HepG2 (cell line): Measurements from ENCODE around the gene SFTA2. TPM values are rescaled to one million over a fixed set of nuclear protein-coding genes. Genes with fewer than 3 reads are reported as not detected.
A peak's percentile ranks its signal among the peaks of the same experiment; 100 is the strongest.

Experiments used
- ATAC-seq: fragments of 200-7000 bp; cut with Tn5 transposase; 3 replicates; pipeline ENCODE4 v1.9.1; 2020; ENCODE audit warnings: mild to moderate bottlenecking, moderate library complexity
- BruUV-seq: library from RNA; stranded (reverse); fragments of 400-500 nt; replicated peaks from 2 replicates; lab custom pipeline; 2021; lab: Mats Ljungman, UMichigan
- CTCF ChIA-PET: fragments of 300-600 bp; formaldehyde crosslinking; extraction: SDS; loops from one replicate; lab custom pipeline; 2021; ENCODE audit warnings: low total read pairs, inconsistent platforms, low intra/inter-chr PET ratio; lab: Yijun Ruan, JAX
- POLR2A ChIA-PET: fragments of 350-600 bp; sonication (Branson Sonifier 250); formaldehyde crosslinking; loops from one replicate; lab custom pipeline; 2020; ENCODE audit warnings: antibody characterized with exemption, inconsistent platforms; lab: Yijun Ruan, JAX
- DNase-seq: peaks from one replicate; pipeline ENCODE4 v3.0.0-alpha.2; 2015; ENCODE audit warnings: low spot score
- FAIRE-seq: peaks from 3 replicates; lab custom pipeline; 2011; peaks lifted over from hg19 to GRCh38; lab: Jason Lieb, UNC
- H2AFZ ChIP-seq: one replicate; pipeline ENCODE4 v1.6.1; 2011; ENCODE audit warnings: low read length, inconsistent platforms
- H3K27ac ChIP-seq: fragments of 300-600 bp; 3 replicates; pipeline ENCODE4 v1.8.0; 2011; ENCODE audit warnings: mixed run types, mild to moderate bottlenecking, mixed read lengths, low read length, inconsistent platforms; ENCODE audit not compliant: insufficient read depth; ENCODE audit errors: extremely low read length
- H3K27me3 ChIP-seq, 2 experiments: fragments of 200-600 bp in 1 of 2; 2 replicates in 1 of 2; 3 replicates in 1 of 2; pipeline versions ENCODE4 v1.6.0 to v1.8.0; 2011; ENCODE audit warnings: low read length in 2 of 2, mild to moderate bottlenecking in 2 of 2, moderate library complexity in 2 of 2, inconsistent platforms in 1 of 2; ENCODE audit not compliant: insufficient read depth in 2 of 2, control insufficient read depth in 1 of 2
- H3K36me3 ChIP-seq, 2 experiments: fragments of 200-600 bp in 1 of 2; replicated peaks in 1 of 2; 2 replicates in 1 of 2; 3 replicates in 1 of 2; pipeline versions ENCODE4 v1.5.1 to v1.8.0; 2011; ENCODE audit warnings: low read length in 2 of 2, inconsistent platforms in 1 of 2; ENCODE audit not compliant: insufficient read depth in 2 of 2, control insufficient read depth in 1 of 2
- H3K4me1 ChIP-seq: 2 replicates; pipeline ENCODE4 v1.5.1; 2012; ENCODE audit warnings: low read length, inconsistent platforms; ENCODE audit not compliant: insufficient read depth
- H3K4me2 ChIP-seq: 2 replicates; pipeline ENCODE4 v1.6.0; 2011; ENCODE audit warnings: low read depth, low read length, inconsistent platforms
- H3K4me3 ChIP-seq, 3 experiments: fragments of 200-600 bp in 1 of 3; sonication (generic), shearing (Covaris generic) in 1 of 3; replicated peaks in 1 of 3; 2 replicates each; pipeline ENCODE4 v1.5.1; 2011 to 2016; ENCODE audit warnings: low read length in 3 of 3, inconsistent platforms in 2 of 3, low read depth in 2 of 3, mild to moderate bottlenecking in 2 of 3, control low read depth in 1 of 3, mixed read lengths in 1 of 3; ENCODE audit not compliant: insufficient read depth in 1 of 3
- H3K79me2 ChIP-seq: one replicate; pipeline ENCODE4 v1.6.1; 2011; ENCODE audit warnings: low read length, inconsistent platforms; ENCODE audit not compliant: insufficient read depth
- H3K9ac ChIP-seq: 2 replicates; pipeline ENCODE4 v1.6.0; 2011; ENCODE audit warnings: mild to moderate bottlenecking, low read depth, low read length, inconsistent platforms; ENCODE audit not compliant: insufficient read depth
- H3K9me3 ChIP-seq: 2 replicates; pipeline ENCODE4 v1.5.1; 2012; ENCODE audit warnings: mild to moderate bottlenecking, low read length
- H4K20me1 ChIP-seq: 2 replicates; pipeline ENCODE4 v1.6.0; 2011; ENCODE audit warnings: inconsistent platforms, mild to moderate bottlenecking, low read length, moderate library complexity; ENCODE audit not compliant: insufficient read depth
- ARNT ChIP-seq: fragments of 450-650 bp; IDR thresholded peaks from 2 replicates; pipeline ENCODE4 v1.6.1; 2017
- DMAP1 ChIP-seq: IDR thresholded peaks from 2 replicates; pipeline ENCODE4 v1.6.1; 2016
- DZIP1 ChIP-seq: sonication (generic); formaldehyde crosslinking; IDR thresholded peaks from 2 replicates; pipeline ENCODE4 v1.5.0; 2020; ENCODE audit warnings: mild to moderate bottlenecking, missing genetic modification reagents
- HNRNPLL ChIP-seq: fragments of 200-400 bp; formaldehyde crosslinking; IDR thresholded peaks from 2 replicates; pipeline ENCODE4 v1.6.1; 2017; ENCODE audit warnings: mild to moderate bottlenecking, low read depth, low read length; ENCODE audit not compliant: poor library complexity, severe bottlenecking
- PHF5A ChIP-seq: IDR thresholded peaks from one replicate; pipeline ENCODE4 v1.6.1; 2018; ENCODE audit warnings: low read depth, missing genetic modification reagents; ENCODE audit not compliant: unreplicated experiment
- SAFB2 ChIP-seq: sonication (generic); formaldehyde crosslinking; IDR thresholded peaks from 2 replicates; pipeline ENCODE4 v1.5.1; 2020; ENCODE audit warnings: missing genetic modification reagents, low read depth, mild to moderate bottlenecking, borderline replicate concordance
- TFAP4 ChIP-seq: sonication (generic); IDR thresholded peaks from 2 replicates; pipeline ENCODE4 v1.6.1; 2016; ENCODE audit warnings: low read depth, borderline replicate concordance
- THAP9 ChIP-seq: sonication (generic); formaldehyde crosslinking; IDR thresholded peaks from 2 replicates; pipeline ENCODE4; 2020; ENCODE audit warnings: missing genetic modification reagents, mild to moderate bottlenecking, borderline replicate concordance
- TMF1 ChIP-seq: sonication (generic); formaldehyde crosslinking; IDR thresholded peaks from 2 replicates; pipeline ENCODE4 v1.8.1; 2022; ENCODE audit warnings: low read depth, missing genetic modification reagents
- ZBTB7B ChIP-seq: sonication (generic); formaldehyde crosslinking; IDR thresholded peaks from 2 replicates; pipeline ENCODE4 v1.4.0; 2020; ENCODE audit warnings: missing genetic modification reagents
- ZC3H13 ChIP-seq: sonication (generic); formaldehyde crosslinking; IDR thresholded peaks from 2 replicates; pipeline ENCODE4 v1.8.1; 2023; ENCODE audit warnings: mild to moderate bottlenecking, missing genetic modification reagents, moderate library complexity
- ZNF296 ChIP-seq: sonication (generic); formaldehyde crosslinking; conservative IDR thresholded peaks from 2 replicates; pipeline ENCODE4 v1.5.0; 2020; ENCODE audit warnings: mild to moderate bottlenecking, missing genetic modification reagents
- ZNF337 ChIP-seq: sonication (generic); formaldehyde crosslinking; IDR thresholded peaks from 2 replicates; pipeline ENCODE4 v1.5.1; 2020; ENCODE audit warnings: missing genetic modification reagents, low read depth, mild to moderate bottlenecking, borderline replicate concordance
- ZNF431 ChIP-seq: sonication (generic); formaldehyde crosslinking; IDR thresholded peaks from 2 replicates; pipeline ENCODE4 v1.9.0; 2022; ENCODE audit warnings: missing genetic modification reagents, low read depth, mild to moderate bottlenecking, borderline replicate concordance
- ZNF740 ChIP-seq: sonication (generic); formaldehyde crosslinking; IDR thresholded peaks from 2 replicates; pipeline ENCODE4 v1.4.0; 2020; ENCODE audit warnings: missing genetic modification reagents
- WGBS: methylation state at CpG from one replicate; pipeline ENCODE4 v1.1.6; 2017; ENCODE audit warnings: low lambda C conversion rate; 5-methylcytosine and 5-hydroxymethylcytosine counted together
- in situ Hi-C: cut with HindIII; loops from 2 replicates; pipeline ENCODE4 v1.10.0; 2017; ENCODE audit warnings: low pct_unique_long_range_greater_than_20kb; ENCODE audit not compliant: extremely low pct_ligation_motif_present
- intact Hi-C: fragments of 100-400 bp; cut with micrococcal nuclease; formaldehyde crosslinking; loops from one replicate; pipeline ENCODE4 v1.10.0; 2022; ENCODE audit not compliant: unreplicated experiment
- polyA plus RNA-seq, 8 experiments: library from polyadenylated mRNA; depleted of rRNA in 3 of 8; stranded (reverse) in 7 of 8; unstranded in 1 of 8; fragments of >200 nt; fragmentation: Illumina TruSeq in 4 of 8; extraction: Trizol in 4 of 8; gene quantifications; 2 replicates each; pipeline versions ENCODE4 v1.2.1 to v1.2.3, GENCODE V29; 2011 to 2016; ENCODE audit warnings: low read depth in 4 of 8, missing spikeins in 1 of 8, mixed read lengths in 1 of 8; ENCODE audit not compliant: insufficient read depth in 1 of 8
- total RNA-seq, 5 experiments: library from RNA; depleted of rRNA; stranded (reverse); fragments of >200 nt; fragmentation: Illumina TruSeq; extraction: Trizol; gene quantifications; 2 replicates each; pipeline ENCODE4 v1.2.3, GENCODE V29; 2016; ENCODE audit warnings: low read depth in 1 of 5

SFTA2 gene
- total and polyA plus RNA-seq, 2 of the 13 experiments (the other 11 are each of a cell fraction or from before 2014, with no cell fraction given): not detected

GRCh38 chr6:30884521-30885480 is 47.2 kb downstream of the SFTA2 start:
- BruUV-seq: no TSS peak
- Histone ChIP-seq H3K9ac (peak overlapping the region; percentile 65), H3K36me3 (peaks cover 5 to 14% of the 10 kb centered on the region in 2 experiments), H3K79me2 (peaks cover 19% of the 10 kb centered on the region), H3K4me2 (peak overlapping the region; percentile 90), H3K27me3 (peaks cover 6 to 24% of the 10 kb centered on the region in 2 experiments), H4K20me1 (peaks cover 4% of the 10 kb centered on the region; the same call in 1 of the 2 replicates), H3K9me3 (no peaks in the 10 kb centered on the region), H3K4me1 (peaks cover 56% of the 10 kb centered on the region), H3K4me3 (peak overlapping the region; percentile 80 to 91 (median 82)), H3K27ac (no peak overlapping the region), H2AFZ (no peak overlapping the region)
- intact Hi-C loops (loop anchor here (1.0 kb wide), 1 partner anchor 22 kb away; no protein-coding TSS in a partner anchor), in situ Hi-C loops (no loop called here)
- ChIA-PET CTCF (no interaction called here), POLR2A (interaction anchor here (0.7 to 5.9 kb wide), 14 partner anchors 11 to 267 kb away, joined by 3 to 45 read pairs (median 5); partner anchors contain the start of genes GTF2H4, MDC1, MRPS18B and NRM)
- ATAC-seq: peak; percentile 31
- DNase-seq: no peak
- FAIRE-seq: no peak
- 3% methylated on average over 22 of the region's 59 CpGs for WGBS
- TF ChIP-seq ARNT: no peak
- TF ChIP-seq ZNF740 (CRISPR knock-in tag): 0 out of 2 replicates have a peak, but pooled peaks have one; percentile 27
- TF ChIP-seq DZIP1 (CRISPR knock-in tag): 0 out of 2 replicates have a peak, but pooled peaks have one; percentile 58
- TF ChIP-seq HNRNPLL: peak; percentile 6
- TF ChIP-seq ZNF296: 0 out of 2 replicates have a peak, but pooled peaks have one; percentile 45
- TF ChIP-seq ZBTB7B (CRISPR knock-in tag): no peak
- TF ChIP-seq TFAP4: peak; percentile 44; the same call in 1 of the 2 replicates
- TF ChIP-seq DMAP1 (CRISPR knock-in tag): 0 out of 2 replicates have a peak, but pooled peaks have one; percentile 11
- no peak for TF ChIP-seq ZNF431
- TF ChIP-seq THAP9: no peak; the same call in 1 of the 2 replicates
- no peak for TF ChIP-seq SAFB2
- no peak for TF ChIP-seq ZNF337
- TF ChIP-seq ZC3H13 (CRISPR knock-in tag): peak; percentile 21; the same call in 1 of the 2 replicates
- peak; percentile 14 for TF ChIP-seq PHF5A
- no peak for TF ChIP-seq TMF1 (CRISPR knock-in tag)
